AG10803 (cell line): ENCODE results near the gene SELENOM.

Experiments used
- DNase-seq: peaks from one replicate; pipeline ENCODE4 v3.0.0; 2010; ENCODE audit warnings: low read depth
- H3K4me3 ChIP-seq: 2 replicates; pipeline ENCODE4 v1.5.1; 2011; ENCODE audit warnings: mild to moderate bottlenecking, low read length, control low read depth
- CTCF ChIP-seq: conservative IDR thresholded peaks from 2 replicates; pipeline ENCODE4 v1.5.1; 2011; ENCODE audit warnings: mild to moderate bottlenecking, low read length, control low read depth, inconsistent platforms

The SELENOM gene

GRCh38 chr22:31135706-31136105 is 28.3 kb upstream of the SELENOM start:
- H3K4me3 ChIP-seq = no peak overlapping the region
- no peak for TF ChIP-seq CTCF
- no peak for DNase-seq

- DNase-seq = no peak
- H3K4me3 ChIP-seq = no peak overlapping the region
- TF ChIP-seq CTCF = no peak
These were observed 27.3 kb upstream of the SELENOM start for GRCh38 chr22:31134688-31135087.

- no peak overlapping the region for H3K4me3 ChIP-seq
- no peak for DNase-seq
- TF ChIP-seq CTCF = no peak
These were observed 26.5 kb upstream of the SELENOM start for GRCh38 chr22:31133911-31134310.

- H3K4me3 ChIP-seq = no peak overlapping the region
- no peak for DNase-seq
- no peak for TF ChIP-seq CTCF
These were observed 23.5 kb upstream of the SELENOM start for GRCh38 chr22:31130873-31131272.

GRCh38 chr22:31128156-31128555 is 20.8 kb upstream of the SELENOM start:
- no peak for DNase-seq
- no peak for TF ChIP-seq CTCF
- no peak overlapping the region for H3K4me3 ChIP-seq

GRCh38 chr22:31127181-31127772 is 19.9 kb upstream of the SELENOM start:
- DNase-seq = no peak
- H3K4me3 ChIP-seq = no peak overlapping the region

More at GRCh38 chr22:31127181-31127772, 19.9 kb upstream of the SELENOM start:
- TF ChIP-seq CTCF = no peak
